Frontal cortex (tissue), 4 donors: ENCODE results near the gene HBG1. TPM values are rescaled to one million over a fixed set of nuclear protein-coding genes. Genes with fewer than 3 reads are reported as not detected.
"Not testable (repeated sequence)": the region's sequence is repeated elsewhere in the genome, so short reads cannot be mapped to it uniquely, and the experiment has no call there.

ENCODE experiments used
- DNase-seq, 2 donors: peaks; one replicate each; pipeline ENCODE4 v3.0.0; 2012; ENCODE audit warnings: low spot score in 2 of 2
- FAIRE-seq: peaks from 2 replicates; lab custom pipeline; 2012; peaks lifted over from hg19 to GRCh38; lab: Jason Lieb, UNC
- total RNA-seq: library from RNA; depleted of rRNA; stranded (reverse); fragments of >200 nt; gene quantifications from one replicate; pipeline ENCODE4 v1.2.3, GENCODE V29; 2014
- donor health status: control.
- donor health status: control.
- donor health status: control.

The HBG1 gene
- total RNA-seq, 1 donor from 2014 or later, result 2.0 TPM

DNA sequence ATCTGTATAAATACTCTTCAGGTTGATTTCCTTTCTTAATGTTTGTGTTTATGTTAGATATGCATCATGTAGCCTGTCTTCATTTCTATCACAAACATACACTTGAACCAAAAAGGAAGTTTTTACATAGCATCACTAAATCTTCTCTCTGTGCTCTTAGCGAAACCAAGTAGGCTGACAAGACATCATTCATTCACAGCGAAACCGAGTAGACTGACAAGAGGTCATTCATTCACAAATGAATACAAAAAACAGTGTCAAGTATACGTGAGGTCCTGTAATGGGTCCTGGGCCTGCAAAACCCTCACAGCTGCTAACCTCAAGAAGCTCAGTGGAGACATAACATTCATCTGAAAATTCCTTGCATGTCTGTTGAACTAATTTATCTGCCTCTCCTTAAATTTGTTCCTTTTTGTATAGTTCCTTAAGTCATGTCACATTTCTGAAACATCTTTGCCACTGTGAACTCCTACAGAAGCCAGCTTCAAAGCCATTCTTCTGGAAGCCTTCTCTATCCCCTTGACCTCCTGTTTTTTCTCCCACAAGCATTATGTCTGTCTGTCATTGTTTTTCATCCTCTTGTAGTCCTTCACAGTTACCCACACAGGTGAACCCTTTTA is 29.9 kb upstream of the HBG1 start:
- FAIRE-seq, result no peak
- no peak for DNase-seq

DNA sequence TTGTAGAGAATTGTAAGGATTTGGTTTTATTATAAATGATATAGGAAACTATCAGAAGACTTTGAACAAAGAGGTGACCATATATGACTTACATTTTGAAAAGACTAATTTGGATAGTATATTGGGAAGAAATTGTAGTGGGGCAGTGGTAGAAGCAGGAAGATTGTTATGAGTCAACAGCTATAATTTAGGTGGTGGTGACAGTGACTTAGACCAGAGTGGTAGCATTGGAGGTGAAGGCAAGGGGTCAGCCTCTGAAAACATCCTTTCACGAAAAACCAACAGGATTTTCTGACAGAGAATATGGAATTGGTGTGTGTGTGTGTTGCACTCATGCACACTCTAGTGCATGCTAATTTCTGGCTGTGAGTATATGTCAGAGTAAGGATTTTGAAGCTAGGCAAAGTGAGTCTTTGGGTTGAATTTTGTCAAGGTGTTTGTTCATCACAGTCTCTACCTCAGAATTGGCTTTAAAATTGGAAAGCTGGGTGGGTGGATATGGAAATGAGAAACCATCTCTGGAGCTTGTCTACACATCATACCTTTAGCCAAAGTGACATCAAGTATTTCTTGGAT is 28.2 kb upstream of the HBG1 start:
- DNase-seq (no peak), FAIRE-seq (no peak)

DNA sequence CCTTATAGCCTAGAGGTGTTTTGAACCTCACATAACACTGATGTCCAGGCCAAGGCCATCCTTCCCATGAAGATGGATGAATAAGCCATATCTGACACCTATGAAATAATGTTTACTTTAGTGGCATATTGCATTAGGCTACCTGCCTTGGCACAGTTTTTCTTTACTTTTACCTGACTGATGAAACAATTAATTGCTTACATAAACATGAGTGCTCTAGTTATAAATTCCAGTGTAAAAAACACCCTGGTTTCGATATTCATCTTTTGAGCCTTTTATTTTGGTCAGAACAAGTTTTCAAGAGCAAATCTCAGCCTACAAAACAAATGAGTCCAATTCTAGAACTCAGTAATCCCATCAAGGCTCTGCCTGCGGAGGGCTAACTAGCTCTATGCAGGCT is 27.0 kb upstream of the HBG1 start:
- DNase-seq (no peak), FAIRE-seq (no peak)

DNA sequence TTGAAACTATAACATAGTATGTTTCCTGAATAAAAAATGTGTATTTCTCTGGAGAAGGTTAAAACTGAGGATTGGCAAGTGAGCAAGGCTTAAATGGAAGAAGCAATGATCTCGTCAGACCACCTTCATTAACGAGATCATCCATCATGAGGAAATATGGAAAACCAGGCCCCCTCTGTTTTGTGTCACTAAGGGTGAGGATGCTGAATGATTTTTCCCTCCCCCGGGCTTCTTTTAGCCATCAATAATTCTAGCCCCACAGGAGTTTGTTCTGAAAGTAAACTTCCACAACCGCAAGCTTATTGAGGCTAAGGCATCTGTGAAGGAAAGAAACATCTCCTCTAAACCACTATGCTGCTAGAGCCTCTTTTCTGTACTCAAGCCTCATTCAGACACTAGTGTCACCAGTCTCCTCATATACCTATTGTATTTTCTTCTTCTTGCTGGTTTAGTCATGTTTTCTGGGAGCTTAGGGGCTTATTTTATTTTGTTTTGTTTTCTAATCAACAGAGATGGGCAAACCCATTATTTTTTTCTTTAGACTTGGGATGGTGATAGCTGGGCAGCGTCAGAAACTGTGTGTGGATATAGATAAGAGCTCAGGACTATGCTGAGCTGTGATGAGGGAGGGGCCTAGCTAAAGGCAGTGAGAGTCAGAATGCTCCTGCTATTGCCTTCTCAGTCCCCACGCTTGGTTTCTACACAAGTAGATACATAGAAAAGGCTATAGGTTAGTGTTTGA is 25.9 kb upstream of the HBG1 start:
- no peak for FAIRE-seq

DNA sequence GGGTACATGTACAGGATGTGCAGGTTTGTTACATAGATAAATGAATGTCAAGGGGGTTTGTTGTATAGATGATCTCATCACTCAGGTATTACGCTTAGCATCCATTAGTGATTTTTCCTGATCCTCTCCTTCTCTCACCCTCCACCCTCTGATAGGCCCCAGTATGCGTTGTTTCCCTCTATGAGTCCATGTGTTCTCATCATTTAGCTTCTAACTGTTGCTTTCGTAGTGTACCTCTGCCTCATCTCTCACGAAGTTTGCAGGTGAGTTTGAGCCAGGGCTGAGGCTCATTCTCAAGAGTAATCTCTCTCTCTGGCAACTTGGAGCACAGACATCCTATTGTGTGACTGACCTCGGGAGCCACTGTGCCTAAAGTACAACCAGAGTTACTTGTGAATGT is 24.7 kb upstream of the HBG1 start:
- DNase-seq (no peak), FAIRE-seq (no peak)

More for the DNA sequence above, 25.9 kb upstream of the HBG1 start:
- DNase-seq, result no peak

DNA sequence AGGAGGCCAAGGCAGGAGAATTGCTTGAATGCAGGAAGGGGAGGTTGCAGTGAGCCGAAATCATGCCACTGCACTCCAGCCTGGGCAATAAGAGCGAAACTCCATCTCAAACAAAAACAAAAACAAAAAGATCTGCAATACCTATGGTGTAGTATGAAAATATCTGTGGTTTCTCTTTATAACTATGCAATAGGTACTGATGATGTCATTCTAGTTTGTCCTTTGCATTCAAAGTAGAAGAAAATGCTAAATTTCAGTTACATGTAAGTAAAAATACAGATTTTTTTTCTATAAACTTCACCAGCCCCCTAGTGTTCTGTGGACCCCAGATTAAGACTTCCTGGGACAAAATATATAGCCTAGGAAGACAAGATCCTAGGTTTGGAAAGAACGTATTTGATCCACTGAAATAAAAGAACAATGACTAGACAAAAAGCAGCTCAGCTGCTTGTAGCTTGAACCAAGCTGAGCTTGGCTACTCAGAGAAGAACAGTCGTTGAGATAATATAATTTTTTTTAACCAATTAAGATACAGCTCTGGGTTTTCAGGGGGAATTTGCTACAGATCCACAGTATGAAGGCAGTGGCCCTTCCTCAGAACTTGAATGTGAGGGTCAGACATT is 22.8 kb upstream of the HBG1 start:
- DNase-seq, result no peak
- FAIRE-seq, result no peak

DNA sequence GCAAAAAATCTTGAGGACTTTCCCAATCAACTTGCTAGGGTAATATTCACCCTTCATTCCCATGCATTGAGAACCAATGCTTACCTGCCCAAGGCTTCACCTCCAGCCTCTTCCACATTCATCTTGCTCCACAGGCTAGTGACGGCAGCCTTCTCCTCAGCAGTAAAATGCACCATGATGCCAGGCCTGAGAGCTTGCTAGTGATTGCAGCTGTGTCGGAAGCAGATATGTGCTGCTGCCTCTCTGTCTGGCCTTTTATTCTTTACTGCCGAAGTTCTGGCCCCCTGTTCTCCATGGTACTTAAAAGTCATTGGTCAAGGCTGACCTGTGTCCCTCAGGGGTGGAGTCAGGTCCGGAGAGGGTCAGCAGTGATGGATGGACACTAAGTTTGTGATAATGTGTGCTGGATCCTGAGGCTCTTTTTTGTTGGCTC is 20.1 kb upstream of the HBG1 start, which contains the start of gene HBE1:
HBE1 (minus strand) TSS at position 231 of the 433 bp plus-strand sequence; CDS start at position 176, 55 bp downstream.
- FAIRE-seq (no peak), DNase-seq (no peak)

DNA sequence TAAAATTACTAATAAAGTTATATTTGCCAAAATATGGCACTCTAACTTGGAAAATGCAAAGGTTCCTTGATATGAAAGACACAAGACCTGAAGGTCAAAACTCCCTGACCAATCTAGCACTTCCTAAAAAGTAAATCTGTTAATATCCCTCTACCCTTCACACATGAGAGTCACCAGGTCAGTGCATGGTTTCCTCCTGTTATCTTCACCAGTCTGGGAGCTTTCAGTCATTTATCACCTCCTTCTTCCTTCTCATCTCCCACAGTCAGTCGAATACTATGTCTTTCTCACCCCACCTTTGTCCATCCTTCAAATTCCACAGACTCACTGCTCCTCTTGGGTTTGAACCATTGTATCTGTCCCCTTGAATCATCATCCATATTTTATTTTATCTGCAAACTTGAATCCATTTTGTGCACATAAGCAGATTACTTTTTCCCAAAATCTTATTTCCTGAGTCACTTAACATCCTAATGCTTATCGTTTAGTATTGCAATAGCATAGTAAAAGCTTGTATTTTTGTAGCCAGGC is 17.4 kb upstream of the HBG1 start:
- DNase-seq (no peak), FAIRE-seq (no peak)

DNA sequence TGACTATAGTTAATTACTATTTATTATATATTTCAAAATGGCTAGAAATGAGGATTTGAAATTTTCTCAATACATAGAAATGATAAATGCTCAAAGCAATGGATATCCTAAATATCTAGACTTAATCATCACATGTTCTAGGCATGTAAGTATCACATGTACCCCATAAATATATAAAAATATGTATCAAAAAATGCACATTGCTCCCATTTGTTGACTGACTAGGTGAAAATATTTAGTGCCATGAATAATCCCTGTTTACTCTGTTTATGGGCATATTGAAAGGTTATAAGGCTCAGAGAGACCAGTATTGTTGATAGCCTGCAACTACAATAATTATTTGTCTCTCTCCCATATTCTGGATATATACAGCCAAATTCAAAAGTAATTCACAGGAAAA is 17.0 kb upstream of the HBG1 start:
- DNase-seq (no peak), FAIRE-seq (no peak)

DNA sequence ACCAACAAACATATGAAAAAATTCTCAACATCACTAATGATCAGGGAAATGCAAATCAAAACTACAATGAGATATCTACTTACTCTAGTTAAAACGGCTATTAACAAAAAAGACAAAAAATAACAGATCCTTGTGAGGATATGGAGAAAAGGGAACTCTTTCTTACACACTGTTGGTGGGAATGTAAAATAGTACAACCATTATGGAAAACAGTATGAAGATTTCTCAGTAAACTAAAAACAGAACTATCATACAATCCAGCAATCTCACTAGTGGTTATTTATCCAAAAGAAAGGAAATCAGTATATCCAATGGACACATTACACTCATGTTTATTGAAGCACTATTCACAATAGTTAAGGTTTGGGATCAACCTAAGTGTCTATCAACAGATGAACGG is 16.2 kb upstream of the HBG1 start:
- DNase-seq (no peak), FAIRE-seq (no peak)

DNA sequence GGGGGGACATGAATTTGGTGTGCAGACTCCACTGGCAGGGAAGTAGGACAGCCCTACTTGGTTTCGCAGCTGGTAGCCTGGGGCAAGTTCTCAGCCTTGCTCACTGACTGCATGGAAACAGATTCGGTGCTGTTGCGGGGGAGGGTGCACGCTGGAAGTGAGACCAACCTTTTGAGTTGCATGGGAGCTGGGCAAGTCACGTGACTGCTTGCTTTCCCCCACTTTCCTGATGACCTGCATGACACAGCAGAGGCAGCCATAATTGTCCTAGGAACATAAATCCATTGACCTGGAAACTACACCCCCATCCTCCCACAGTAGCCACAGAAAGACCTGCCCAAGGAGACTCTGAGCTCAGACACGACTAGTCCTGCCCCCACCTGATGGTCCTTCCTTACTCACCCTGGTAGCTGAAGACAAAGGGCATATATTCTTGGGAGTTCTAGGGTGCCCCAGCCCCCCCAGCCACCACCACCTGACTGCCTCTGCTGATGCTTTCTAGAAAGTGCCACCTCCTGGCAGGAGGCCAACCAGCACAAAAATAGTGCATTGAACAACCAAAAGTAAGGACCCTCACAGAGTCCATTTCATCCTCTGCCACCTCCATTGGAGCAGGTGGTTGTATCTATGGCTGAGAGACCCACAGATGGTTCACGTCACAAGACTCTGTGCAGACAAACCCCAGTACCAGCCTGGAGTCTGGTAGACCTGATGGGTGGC is 9.0 kb upstream of the HBG1 start:
- no peak for DNase-seq
- FAIRE-seq, result no peak

DNA sequence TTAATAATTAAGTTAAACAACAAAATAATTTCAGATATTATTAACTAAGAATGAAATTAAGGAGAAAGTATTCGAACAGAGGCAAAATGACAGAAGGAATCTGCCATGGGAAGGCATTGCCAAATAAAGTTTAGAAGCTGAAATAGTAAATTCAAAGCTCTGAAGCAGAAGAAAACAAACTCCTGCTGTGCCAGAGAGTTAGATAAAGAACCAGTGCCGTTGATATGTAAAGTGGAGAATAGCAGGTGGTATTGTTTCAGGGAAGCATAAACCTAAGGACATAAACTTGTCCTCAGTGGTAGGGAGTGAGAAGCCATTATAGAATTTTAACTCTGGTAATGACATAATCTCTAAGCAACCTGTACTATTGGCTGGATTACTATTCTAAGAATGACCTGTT is 7.6 kb upstream of the HBG1 start:
- FAIRE-seq, result no peak
- DNase-seq, result no peak

DNA sequence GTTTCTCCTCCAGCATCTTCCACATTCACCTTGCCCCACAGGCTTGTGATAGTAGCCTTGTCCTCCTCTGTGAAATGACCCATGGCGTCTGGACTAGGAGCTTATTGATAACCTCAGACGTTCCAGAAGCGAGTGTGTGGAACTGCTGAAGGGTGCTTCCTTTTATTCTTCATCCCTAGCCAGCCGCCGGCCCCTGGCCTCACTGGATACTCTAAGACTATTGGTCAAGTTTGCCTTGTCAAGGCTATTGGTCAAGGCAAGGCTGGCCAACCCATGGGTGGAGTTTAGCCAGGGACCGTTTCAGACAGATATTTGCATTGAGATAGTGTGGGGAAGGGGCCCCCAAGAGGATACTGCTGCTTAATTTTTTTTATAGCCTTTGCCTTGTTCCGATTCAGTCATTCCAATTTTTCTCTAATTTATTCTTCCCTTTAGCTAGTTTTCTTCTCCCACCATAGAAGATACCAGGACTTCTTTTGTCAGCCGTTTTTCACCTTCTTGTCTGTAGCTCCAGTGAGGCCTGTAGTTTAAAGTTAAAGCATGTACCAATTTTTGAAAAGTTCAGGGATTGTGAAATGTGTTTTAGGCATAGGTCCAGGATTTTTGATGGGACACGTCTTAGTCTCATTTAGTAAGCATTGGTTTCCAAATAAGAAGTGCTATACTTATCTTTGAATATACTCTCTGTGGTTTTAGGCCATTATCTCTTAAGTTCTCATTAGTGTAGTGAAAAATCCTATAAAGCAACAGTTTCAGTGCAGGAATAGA is 5.2 kb upstream of the HBG1 start, which contains the start of gene HBG2:
HBG2 (minus strand) TSS at position 136 of the 768 bp plus-strand sequence; CDS start at position 83, 53 bp downstream.
- not testable (repeated sequence) for FAIRE-seq, DNase-seq

DNA sequence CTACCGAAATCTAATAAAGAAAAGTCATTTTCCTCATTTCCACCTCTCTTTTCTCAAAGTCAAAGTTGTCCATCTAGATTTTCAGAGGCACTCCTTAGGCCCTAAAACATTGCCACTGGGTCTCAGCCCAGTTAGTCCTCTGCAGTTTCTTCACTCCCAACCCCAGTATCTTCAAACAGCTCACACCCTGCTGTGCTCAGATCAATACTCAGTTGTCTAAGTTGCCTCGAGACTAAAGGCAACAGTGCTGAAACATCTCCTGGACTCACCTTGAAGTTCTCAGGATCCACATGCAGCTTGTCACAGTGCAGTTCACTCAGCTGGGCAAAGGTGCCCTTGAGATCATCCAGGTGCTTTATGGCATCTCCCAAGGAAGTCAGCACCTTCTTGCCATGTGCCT is 4.4 kb upstream of the HBG1 start:
- not testable (repeated sequence) for DNase-seq, FAIRE-seq

DNA sequence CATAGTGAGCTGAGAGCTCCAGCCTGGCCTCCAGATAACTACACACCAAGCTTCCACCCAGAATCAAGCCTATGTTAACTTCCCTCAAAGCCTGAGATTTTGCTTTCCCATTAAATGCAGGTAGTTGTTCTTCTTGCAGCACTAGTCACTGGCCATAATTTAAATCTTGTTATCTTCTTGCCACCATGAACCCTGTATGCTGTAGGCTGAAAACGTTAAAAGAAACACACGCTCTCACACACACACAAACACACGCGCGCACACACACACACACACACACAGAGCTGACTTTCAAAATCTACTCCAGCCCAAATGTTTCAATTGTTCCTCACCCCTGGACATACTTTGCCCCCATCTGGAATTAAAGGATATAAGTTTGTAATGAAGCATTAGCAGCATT is 3.8 kb upstream of the HBG1 start:
- not testable (repeated sequence) for DNase-seq, FAIRE-seq

DNA sequence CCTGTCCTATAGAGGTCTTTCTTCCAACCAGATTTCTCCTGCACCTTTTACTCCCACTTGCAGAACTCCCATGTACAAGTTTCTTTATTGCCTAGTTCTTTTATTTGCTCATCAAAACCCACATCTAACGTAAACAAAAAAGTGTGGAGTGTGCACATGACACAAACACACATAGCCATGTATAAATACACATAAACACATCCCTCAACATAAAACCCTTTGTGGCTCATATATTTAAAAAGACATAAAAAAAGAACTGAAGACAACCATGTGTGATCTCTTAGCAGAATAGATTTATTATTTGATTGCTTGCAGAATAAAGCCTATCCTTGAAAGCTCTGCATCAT is 3.2 kb upstream of the HBG1 start:
- FAIRE-seq, result no peak
- DNase-seq, result no peak

DNA sequence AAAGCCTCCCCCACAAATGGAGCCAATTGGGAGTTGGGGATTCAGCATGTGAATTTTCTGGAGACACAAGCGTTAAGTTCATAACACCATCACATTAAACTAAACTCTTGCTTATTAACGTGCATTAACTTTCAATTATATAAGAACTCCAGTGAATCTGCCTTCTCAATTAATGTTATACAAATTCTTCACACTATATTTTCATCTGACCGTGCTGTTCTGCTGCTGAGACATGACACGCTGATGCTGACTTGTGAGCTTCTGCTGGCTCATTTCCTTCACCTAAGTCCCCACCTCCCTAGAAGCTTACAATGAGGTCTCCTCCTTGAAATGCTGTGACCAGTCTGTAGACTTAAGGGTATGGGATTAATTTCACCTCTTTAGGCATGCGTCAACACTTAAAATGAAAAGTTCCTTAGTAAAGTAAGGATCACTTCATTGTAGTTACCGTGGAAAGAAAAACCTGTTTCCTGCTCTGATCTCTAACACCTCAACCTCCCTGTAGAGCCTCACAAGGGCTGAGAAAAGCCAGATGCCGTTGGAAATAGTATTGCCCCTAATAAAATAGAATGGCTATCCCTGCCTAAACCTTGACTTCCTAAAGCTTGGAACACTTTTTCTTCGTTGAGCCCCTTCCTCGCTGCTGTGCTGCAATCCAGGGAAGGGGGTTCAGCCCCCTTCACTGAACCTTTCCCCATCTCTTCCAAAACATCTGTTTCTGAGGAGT is 2.7 kb upstream of the HBG1 start:
- FAIRE-seq (no peak), DNase-seq (no peak)

DNA sequence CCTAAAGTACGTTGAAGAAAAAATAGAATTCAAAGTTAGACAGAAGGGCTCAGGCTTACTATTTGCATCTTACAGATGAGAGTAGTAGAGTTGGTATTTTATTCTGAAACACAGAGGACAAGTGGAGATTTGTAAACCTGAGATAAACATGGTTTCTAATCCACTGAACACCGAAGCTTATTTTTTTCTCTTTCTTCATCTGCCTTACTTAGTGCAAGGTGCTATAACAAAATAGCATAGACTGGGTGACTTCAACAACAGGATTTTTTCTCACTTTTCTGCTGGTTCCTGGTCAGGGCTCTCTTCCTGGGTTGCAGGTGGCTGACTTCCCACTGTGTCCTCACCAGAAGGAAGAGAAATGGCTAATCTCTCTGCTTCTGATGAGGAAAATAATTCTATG is 2.1 kb upstream of the HBG1 start:
- DNase-seq (no peak), FAIRE-seq (no peak)
